GM21825 (cell line): Measurements from ENCODE around the gene EHBP1.

ENCODE experiments used
- ATAC-seq: cut with Tn5 transposase; IDR thresholded peaks from one replicate; pipeline ENCODE4 v1.9.1; 2021; ENCODE audit warnings: mild to moderate bottlenecking, moderate library complexity; ENCODE audit not compliant: unreplicated experiment

Gene EHBP1

DNA sequence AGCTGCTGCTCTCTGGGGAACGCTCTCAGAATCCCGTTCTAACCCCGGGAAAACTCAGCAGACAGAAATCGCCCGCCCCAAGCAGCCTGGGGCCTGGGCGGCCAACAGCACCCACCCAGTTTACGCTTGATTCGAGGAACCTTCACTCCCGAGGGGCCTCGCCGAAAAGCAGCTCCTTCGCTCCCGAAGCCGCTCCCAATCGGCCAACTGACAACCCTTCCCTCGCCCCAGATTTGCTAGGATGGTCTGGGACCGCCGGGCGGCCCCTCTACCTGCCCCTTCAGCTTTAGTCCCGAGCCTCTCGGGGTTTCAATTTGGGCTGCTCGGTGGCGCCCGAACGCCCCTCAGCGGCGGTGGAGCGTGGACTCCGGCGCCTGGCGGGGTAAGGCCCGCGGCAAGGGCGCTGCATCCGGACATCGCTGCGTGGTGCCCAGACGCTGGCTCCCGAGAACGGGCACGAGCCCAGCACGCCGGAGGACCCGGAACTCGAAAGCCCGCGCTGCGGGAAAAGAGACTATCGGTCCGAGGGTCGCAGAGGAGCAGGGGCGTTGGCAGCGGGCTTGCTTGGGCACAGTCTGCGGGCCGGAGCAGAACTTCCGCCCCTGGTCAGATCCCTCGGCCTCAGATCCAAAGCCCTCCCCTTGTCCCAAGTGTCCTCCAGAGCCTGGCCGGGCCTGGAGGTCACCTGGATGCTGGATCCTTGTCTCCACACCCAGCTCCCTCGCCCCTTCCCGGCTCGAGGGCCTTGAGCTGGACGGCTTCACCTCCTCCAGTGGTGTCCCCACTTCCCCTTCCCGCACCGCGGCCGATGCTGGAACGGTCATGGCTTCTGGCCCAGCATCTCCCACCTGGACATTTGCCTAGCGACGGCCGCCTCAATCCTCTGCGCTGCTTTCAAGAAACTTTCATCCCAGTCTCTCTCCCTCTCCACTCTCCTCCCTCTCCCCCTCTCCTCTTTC, 342.1 kb downstream of the EHBP1 start:
- ATAC-seq = no peak

GRCh38 chr2:63048367-63049171, 343.1 kb downstream of the EHBP1 start:
- ATAC-seq = no peak

GRCh38 chr2:63049211-63049969, 343.9 kb downstream of the EHBP1 start:
- no peak for ATAC-seq

- ATAC-seq = no peak
Observed at GRCh38 chr2:63049970-63050333, 344.4 kb downstream of the EHBP1 start.

- ATAC-seq = peak; percentile 77
Observed at GRCh38 chr2:63050334-63051041, 345.0 kb downstream of the EHBP1 start, which contains the start of gene OTX1. OTX1 (plus strand) TSS chr2:63050830; CDS start chr2:63052991, 2,161 bp downstream.

GRCh38 chr2:63051042-63051794, 345.7 kb downstream of the EHBP1 start:
- no peak for ATAC-seq

DNA sequence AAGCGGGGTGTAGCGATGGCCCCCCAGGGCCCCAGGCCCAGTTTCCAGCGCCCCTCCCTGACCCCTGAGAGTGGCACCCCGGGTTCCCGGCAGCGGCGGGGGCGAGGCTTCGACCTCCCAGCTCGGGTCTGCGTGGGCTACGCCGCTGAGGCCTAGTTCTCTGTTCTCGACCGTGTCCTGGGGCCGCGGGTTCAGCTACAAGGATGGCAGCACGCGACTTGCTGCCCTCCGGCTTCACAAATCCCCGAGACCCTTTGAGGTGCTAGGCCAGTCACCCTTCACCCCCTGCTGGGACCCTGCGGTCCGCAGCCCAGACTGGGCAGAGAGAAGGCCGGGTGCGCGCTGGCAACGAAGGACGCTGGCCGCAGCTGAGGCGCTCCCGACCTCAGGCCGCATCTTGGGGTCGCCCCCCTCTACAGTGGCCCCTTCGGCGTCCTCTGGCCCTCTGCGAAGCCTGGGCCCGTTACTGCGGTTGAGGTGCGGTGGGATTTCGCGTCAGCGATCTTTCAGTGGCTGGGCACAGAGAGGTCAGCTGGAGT, 346.4 kb downstream of the EHBP1 start:
- ATAC-seq = no peak

- ATAC-seq = no peak
Observed at GRCh38 chr2:63052411-63053080, 347.0 kb downstream of the EHBP1 start.

DNA sequence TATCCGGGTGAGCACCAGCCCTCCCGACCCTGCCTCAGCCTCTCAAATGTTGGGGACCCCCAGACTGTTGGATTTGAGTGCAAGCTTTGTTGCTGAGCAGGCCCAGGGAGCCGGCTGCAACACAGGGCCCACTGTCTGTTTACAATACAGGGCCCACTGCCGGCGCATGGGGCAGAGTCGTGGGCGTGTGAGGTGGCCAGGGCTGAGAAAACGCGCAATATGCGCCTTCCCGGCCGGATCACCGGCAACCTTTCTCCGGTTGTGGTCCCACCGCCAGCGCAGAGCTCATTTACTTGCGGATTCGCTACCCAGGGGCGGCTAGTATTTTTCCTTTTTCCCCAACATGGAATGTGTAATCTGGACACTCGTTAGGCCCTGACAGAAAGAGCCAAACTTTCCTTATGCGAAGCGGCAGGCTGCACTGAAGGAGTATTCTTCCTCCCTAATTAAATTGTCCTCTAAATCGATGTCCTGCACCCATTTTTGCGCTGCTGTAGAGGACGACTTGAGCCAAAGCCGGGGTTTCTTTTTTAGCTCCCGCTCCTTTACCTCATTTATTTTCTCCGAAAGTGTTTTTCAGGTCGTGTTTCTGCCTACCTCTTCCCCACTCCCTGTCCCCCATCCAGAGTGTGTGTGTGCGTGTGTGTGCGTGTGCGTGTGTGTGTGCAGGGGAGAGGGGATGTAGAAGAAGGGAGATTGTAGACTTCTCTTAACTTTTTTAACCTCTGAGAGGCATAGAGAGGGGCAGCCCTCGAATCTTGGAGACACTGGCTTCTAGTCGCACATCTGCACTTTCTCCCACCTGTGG, 347.8 kb downstream of the EHBP1 start:
- ATAC-seq = no peak

DNA sequence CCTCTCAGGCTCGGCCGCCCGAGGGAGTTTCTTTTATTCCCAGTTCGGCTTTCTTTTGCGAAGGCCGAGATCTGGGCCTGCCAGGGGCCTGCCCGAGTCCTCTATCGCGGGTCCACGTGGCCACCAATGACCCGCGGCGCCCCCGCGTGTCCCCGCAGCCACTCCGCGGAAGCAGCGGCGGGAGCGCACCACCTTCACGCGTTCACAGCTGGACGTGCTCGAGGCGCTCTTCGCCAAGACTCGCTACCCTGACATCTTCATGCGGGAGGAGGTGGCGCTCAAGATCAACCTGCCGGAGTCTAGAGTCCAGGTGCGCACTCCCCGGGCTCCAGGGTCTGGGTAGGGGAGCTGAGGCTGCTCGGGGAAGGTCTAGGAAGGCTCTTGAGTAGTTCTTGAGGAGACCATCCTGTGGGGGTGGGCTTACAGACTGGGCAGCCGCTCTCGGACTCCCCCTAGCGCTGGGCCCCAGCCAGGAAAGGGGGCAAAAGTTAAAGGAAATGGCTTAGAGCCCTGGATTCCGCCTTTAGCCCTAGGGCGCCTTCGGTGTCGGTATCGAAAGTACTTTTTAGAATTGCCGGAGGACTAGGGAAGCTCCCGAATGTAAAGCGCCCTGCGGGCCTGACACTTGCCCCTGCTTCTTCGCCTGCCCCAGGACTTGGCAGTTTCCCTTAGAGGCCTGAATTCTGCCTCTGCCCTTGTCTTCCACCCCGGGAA, 348.5 kb downstream of the EHBP1 start:
- no peak for ATAC-seq

- ATAC-seq = no peak
Observed at GRCh38 chr2:63054841-63055225, 349.3 kb downstream of the EHBP1 start.

GRCh38 chr2:63055226-63056106, 350.0 kb downstream of the EHBP1 start:
- no peak for ATAC-seq

DNA sequence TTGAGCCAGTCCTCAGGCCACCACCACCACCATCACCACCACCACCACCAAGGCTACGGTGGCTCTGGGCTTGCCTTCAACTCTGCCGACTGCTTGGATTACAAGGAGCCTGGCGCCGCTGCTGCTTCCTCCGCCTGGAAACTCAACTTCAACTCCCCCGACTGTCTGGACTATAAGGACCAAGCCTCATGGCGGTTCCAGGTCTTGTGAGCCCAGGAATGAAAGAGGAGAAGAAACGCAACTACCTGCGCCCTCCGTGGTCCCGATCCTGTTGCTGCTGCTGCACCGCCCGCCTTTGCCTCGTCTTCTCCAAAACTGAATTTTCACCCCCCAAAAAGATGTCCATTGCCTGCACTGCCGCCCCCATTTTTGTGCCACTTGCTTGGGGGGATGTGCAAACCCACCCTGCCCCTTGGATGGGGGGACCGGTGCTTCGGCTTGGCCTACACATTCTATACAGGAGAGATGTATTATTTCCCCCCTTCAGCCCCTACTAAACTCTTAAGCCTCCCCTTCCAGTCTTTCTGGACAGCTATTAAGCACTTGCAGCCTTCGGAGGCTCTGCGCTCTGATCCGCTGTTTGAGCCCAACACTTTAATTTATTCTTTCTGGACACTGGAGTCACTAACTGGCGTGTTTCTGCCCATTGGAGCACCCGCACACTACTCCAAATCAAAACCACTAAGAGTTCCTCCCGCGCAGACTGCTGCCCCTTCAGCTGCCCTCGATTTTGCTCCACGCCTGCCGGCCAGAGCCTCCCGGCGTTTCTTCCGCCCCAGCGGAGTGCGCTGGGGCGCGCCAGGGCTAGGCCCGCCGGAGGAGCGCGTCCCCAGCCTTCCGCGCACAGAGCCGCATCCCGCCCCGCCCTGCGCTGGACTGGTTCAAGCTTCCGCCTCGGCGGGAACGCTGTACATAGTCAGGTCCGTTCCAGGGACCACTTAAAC, 350.9 kb downstream of the EHBP1 start:
- peak; percentile 43 for ATAC-seq

GRCh38 chr2:63057249-63058143, 352.0 kb downstream of the EHBP1 start:
- no peak for ATAC-seq
